Panc1 (cell line): ENCODE data around the gene ZNF516. TPM values are rescaled to one million over a fixed set of nuclear protein-coding genes. Genes with fewer than 3 reads are reported as not detected.

ENCODE experiments used
- ATAC-seq: fragments of 200-7000 bp; cut with Tn5 transposase; 2 replicates; pipeline ENCODE4 v1.9.1; 2020; ENCODE audit warnings: mild to moderate bottlenecking, moderate library complexity
- BruUV-seq: library from RNA; stranded (reverse); fragments of 400-500 nt; replicated peaks from 2 replicates; lab custom pipeline; 2021; lab: Mats Ljungman, UMichigan
- CTCF ChIA-PET: fragments of 300-600 bp; sonication (Branson Sonifier 250); formaldehyde crosslinking; loops from one replicate; lab custom pipeline; 2022; ENCODE audit warnings: antibody characterized with exemption; lab: Charles Lee
- POLR2A ChIA-PET: fragments of 300-600 bp; sonication (Branson Sonifier 250); formaldehyde crosslinking; loops from one replicate; lab custom pipeline; 2022; ENCODE audit warnings: antibody characterized with exemption; lab: Charles Lee
- DNase-seq: peaks from one replicate; pipeline ENCODE4 v3.0.0-alpha.2; 2010; ENCODE audit warnings: low read depth, low spot score
- H3K27ac ChIP-seq: 2 replicates; pipeline ENCODE4 v1.5.1; 2011; ENCODE audit warnings: mild to moderate bottlenecking, low read length, inconsistent platforms
- H3K27me3 ChIP-seq: fragments of 200-500 bp; sonication (Bioruptor generic); 2 replicates; pipeline ENCODE4 v1.6.0; 2014; ENCODE audit warnings: low read length, inconsistent platforms; ENCODE audit not compliant: control insufficient read depth, insufficient read depth
- H3K36me3 ChIP-seq: fragments of 200-500 bp; sonication (Bioruptor generic); 2 replicates; pipeline ENCODE4 v1.5.1; 2014; ENCODE audit warnings: inconsistent platforms, mild to moderate bottlenecking, low read length, moderate library complexity; ENCODE audit not compliant: control insufficient read depth, insufficient read depth
- H3K4me1 ChIP-seq: 2 replicates; pipeline ENCODE4 v1.5.1; 2011; ENCODE audit warnings: inconsistent platforms, mild to moderate bottlenecking, low read length, moderate library complexity; ENCODE audit not compliant: control insufficient read depth, insufficient read depth
- H3K4me3 ChIP-seq, 2 experiments: 2 replicates each; pipeline ENCODE4 v1.5.1; 2011 to 2012; ENCODE audit warnings: low read depth in 2 of 2, low read length in 2 of 2, mild to moderate bottlenecking in 2 of 2, inconsistent platforms in 1 of 2, moderate library complexity in 1 of 2
- H3K9me3 ChIP-seq: fragments of 200-500 bp; sonication (Bioruptor generic); 2 replicates; pipeline ENCODE4 v1.5.1; 2014; ENCODE audit warnings: low read depth, mild to moderate bottlenecking, inconsistent platforms, low read length, moderate library complexity; ENCODE audit not compliant: control insufficient read depth, insufficient read depth
- CTCF ChIP-seq: fragments of 450-650 bp; IDR thresholded peaks from 2 replicates; pipeline ENCODE4 v1.5.1; 2017; ENCODE audit warnings: mild to moderate bottlenecking
- POLR2AphosphoS5 ChIP-seq: IDR thresholded peaks from 2 replicates; pipeline ENCODE4 v1.6.1; 2012; ENCODE audit warnings: mild to moderate bottlenecking, low read depth, low read length, moderate library complexity
- SIN3A ChIP-seq: IDR thresholded peaks from 2 replicates; pipeline ENCODE4 v1.6.1; 2012; ENCODE audit warnings: low read depth, mild to moderate bottlenecking, low read length, moderate library complexity, borderline replicate concordance; ENCODE audit not compliant: insufficient read depth
- TCF7L2 ChIP-seq: IDR thresholded peaks from 2 replicates; pipeline ENCODE4 v1.6.1; 2011; ENCODE audit warnings: mild to moderate bottlenecking, low read depth, low read length, inconsistent platforms
- in situ Hi-C: cut with HindIII; loops from 2 replicates; pipeline ENCODE4 v1.10.0; 2016; ENCODE audit warnings: low sequenced_read_pairs, low pct_unique_long_range_greater_than_20kb
- intact Hi-C: fragments of 100-400 bp; cut with micrococcal nuclease; formaldehyde crosslinking; loops from one replicate; pipeline ENCODE4 v1.10.0; 2022; ENCODE audit not compliant: unreplicated experiment
- total RNA-seq: library from RNA; stranded (reverse); gene quantifications from one replicate; pipeline ENCODE4 v1.2.1, GENCODE V29; 2021; ENCODE audit not compliant: unreplicated experiment
- TF ChIP-seq, protein P1 (sequence below), 2 experiments: IDR thresholded peaks; 2 replicates each; pipeline ENCODE4 v1.6.1; 2011 to 2012; ENCODE audit warnings: low read depth in 2 of 2, control low read depth in 1 of 2, low read length in 1 of 2, mild to moderate bottlenecking in 1 of 2, moderate library complexity in 1 of 2; ENCODE audit not compliant: insufficient read depth in 1 of 2

Gene ZNF516
- total RNA-seq, 1 experiment from 2014 or later: 28.6 TPM

DNA sequence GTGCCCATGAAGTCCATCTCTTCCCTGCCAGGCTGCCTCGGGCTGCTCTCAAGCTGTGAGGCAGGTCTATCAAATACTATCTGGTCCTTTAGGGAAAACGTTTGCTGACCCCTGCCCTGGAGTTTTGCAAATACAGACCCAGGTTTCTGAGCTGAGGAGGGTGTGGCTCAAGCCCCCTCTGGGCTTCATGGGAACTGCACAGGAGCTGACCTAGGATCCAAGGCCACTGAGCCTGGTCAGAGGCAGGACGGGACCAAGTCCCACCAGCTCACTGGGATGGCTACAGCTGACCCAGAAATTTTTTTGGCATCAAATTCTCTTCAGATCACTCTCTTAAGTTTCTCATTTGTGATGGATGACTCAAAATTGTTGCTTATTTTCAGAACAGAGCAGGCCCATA, 14.1 kb downstream of the ZNF516 start:
- Histone ChIP-seq H3K36me3 (no peaks in the 10 kb centered on the region), H3K4me3 (no peak overlapping the region), H3K9me3 (no peaks in the 10 kb centered on the region), H3K4me1 (peaks cover 27% of the 10 kb centered on the region), H3K27ac (no peak overlapping the region), H3K27me3 (no peaks in the 10 kb centered on the region)
- DNase-seq (no peak), ATAC-seq (peak; percentile 37; the same call in 1 of the 2 replicates)
- CTCF ChIA-PET: interaction anchor here (0.6 to 1.1 kb wide), 2 partner anchors 12 to 210 kb away, joined by 4 to 8 read pairs; no protein-coding TSS in a partner anchor
- intact Hi-C loops: no loop called here
- in situ Hi-C loops: no loop called here
- POLR2A ChIA-PET: no interaction called here
- BruUV-seq: no TSS peak
- TF ChIP-seq CTCF (peak; percentile 49), POLR2AphosphoS5 (no peak)

- in situ Hi-C loops (no loop called here), intact Hi-C loops (loop anchor here (5.0 kb wide), 1 partner anchor 72 kb away; no protein-coding TSS in a partner anchor)
- Histone ChIP-seq H3K27me3 (no peaks in the 10 kb centered on the region), H3K4me1 (peaks cover 38% of the 10 kb centered on the region), H3K27ac (peak overlapping the region; percentile 19; the same call in 1 of the 2 replicates), H3K4me3 (no peak overlapping the region), H3K9me3 (no peaks in the 10 kb centered on the region), H3K36me3 (no peaks in the 10 kb centered on the region)
- BruUV-seq: no TSS peak
- ChIA-PET CTCF (interaction anchor here (0.7 kb wide), 1 partner anchor 23 kb away, joined by 5 read pairs; no protein-coding TSS in a partner anchor), POLR2A (no interaction called here)
- TF ChIP-seq CTCF (no peak; the same call in 1 of the 2 replicates), TCF7L2 (no peak), SIN3A (no peak), POLR2AphosphoS5 (no peak)
- TF ChIP-seq, protein P1, sequence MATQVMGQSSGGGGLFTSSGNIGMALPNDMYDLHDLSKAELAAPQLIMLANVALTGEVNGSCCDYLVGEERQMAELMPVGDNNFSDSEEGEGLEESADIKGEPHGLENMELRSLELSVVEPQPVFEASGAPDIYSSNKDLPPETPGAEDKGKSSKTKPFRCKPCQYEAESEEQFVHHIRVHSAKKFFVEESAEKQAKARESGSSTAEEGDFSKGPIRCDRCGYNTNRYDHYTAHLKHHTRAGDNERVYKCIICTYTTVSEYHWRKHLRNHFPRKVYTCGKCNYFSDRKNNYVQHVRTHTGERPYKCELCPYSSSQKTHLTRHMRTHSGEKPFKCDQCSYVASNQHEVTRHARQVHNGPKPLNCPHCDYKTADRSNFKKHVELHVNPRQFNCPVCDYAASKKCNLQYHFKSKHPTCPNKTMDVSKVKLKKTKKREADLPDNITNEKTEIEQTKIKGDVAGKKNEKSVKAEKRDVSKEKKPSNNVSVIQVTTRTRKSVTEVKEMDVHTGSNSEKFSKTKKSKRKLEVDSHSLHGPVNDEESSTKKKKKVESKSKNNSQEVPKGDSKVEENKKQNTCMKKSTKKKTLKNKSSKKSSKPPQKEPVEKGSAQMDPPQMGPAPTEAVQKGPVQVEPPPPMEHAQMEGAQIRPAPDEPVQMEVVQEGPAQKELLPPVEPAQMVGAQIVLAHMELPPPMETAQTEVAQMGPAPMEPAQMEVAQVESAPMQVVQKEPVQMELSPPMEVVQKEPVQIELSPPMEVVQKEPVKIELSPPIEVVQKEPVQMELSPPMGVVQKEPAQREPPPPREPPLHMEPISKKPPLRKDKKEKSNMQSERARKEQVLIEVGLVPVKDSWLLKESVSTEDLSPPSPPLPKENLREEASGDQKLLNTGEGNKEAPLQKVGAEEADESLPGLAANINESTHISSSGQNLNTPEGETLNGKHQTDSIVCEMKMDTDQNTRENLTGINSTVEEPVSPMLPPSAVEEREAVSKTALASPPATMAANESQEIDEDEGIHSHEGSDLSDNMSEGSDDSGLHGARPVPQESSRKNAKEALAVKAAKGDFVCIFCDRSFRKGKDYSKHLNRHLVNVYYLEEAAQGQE (IDR thresholded peaks at IDR 0.05; ENCODE audit: insufficient read depth in 1 of 2, low read depth in 2 of 2, low read length in 1 of 2): no peak
- no peak for DNase-seq
- 0 out of 2 replicates have a peak, but pooled peaks have one; percentile 18 for ATAC-seq
Observed at GRCh38 chr18:76479351-76480238, 15.4 kb downstream of the ZNF516 start.
